Measurements from ENCODE around the gene MYLK.

GRCh38 chr3:123808812-123809211, 75.3 kb downstream of the MYLK start:
- no peak for TF ChIP-seq CTCF (conservative IDR thresholded peaks at IDR 0.05; ENCODE audit: low read length)
- no peak for TF ChIP-seq EZH2phosphoT487 (IDR thresholded peaks at IDR 0.05; ENCODE audit: borderline replicate concordance)

Measured in Loucy (cell line).